ENCODE measurements around the gene APRT.

The APRT gene

DNA sequence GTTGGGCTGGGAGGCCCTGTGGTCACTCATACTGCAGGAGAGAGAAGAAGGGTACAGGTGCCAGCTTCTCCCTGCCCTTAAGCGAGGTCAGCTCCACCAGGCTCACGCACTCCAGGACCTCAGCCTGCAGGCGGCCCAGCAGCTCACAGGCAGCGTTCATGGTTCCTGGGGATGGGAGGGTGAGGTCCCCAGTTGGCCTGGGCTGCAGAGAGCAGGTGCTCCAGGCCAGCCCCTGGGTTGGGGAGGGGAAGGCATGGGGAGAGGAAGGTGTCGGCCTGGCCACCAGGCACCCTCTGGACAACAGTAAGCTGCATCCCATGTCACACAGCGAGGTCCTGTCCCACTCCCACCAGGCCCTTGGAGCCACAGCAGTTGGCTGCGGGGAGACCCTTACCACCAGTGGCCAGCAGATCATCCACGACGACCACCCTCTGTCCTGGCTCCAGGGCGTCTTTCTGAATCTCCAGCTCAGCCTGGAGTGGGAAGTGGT lies 2.0 kb downstream of the APRT start:
- TF ChIP-seq, protein P1, sequence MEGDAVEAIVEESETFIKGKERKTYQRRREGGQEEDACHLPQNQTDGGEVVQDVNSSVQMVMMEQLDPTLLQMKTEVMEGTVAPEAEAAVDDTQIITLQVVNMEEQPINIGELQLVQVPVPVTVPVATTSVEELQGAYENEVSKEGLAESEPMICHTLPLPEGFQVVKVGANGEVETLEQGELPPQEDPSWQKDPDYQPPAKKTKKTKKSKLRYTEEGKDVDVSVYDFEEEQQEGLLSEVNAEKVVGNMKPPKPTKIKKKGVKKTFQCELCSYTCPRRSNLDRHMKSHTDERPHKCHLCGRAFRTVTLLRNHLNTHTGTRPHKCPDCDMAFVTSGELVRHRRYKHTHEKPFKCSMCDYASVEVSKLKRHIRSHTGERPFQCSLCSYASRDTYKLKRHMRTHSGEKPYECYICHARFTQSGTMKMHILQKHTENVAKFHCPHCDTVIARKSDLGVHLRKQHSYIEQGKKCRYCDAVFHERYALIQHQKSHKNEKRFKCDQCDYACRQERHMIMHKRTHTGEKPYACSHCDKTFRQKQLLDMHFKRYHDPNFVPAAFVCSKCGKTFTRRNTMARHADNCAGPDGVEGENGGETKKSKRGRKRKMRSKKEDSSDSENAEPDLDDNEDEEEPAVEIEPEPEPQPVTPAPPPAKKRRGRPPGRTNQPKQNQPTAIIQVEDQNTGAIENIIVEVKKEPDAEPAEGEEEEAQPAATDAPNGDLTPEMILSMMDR (IDR thresholded peaks at IDR 0.05; ENCODE audit: extremely low read depth, missing control alignments): no peak
- DNase-seq (ENCODE audit: low spot score): no peak

DNA sequence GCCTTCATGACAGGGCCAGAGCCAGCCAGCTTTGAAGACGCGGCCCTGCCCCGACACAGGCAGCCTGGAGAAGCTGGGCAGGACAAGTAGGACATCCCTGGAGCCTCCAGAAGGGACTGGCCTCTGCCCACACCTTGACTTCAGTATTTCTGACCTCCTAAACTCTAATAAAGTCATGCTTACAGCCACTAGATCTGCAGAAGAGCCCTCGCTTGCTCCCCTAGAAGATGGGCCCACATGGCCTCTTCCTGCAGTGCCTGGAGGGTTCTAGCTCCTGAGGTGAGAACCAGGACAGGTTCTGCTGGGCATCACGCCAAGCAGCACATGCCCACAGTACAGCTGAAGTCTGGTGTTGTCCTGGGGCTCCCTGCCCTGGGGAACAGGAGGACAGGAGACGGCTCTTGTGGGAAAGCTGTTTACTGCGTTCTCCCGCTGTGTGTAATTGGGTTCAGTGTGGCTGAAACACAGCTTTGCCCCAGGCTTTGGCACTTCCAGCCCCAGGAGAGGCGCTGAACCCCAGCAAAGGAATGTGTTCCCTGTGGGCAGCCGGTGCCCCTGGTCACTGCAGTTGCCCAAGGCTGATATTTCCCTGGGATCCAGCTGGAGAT lies 2.6 kb downstream of the APRT start:
- TF ChIP-seq, protein P1 (IDR thresholded peaks at IDR 0.05; ENCODE audit: extremely low read depth, missing control alignments): no peak
- DNase-seq (ENCODE audit: low spot score): no peak

DNA sequence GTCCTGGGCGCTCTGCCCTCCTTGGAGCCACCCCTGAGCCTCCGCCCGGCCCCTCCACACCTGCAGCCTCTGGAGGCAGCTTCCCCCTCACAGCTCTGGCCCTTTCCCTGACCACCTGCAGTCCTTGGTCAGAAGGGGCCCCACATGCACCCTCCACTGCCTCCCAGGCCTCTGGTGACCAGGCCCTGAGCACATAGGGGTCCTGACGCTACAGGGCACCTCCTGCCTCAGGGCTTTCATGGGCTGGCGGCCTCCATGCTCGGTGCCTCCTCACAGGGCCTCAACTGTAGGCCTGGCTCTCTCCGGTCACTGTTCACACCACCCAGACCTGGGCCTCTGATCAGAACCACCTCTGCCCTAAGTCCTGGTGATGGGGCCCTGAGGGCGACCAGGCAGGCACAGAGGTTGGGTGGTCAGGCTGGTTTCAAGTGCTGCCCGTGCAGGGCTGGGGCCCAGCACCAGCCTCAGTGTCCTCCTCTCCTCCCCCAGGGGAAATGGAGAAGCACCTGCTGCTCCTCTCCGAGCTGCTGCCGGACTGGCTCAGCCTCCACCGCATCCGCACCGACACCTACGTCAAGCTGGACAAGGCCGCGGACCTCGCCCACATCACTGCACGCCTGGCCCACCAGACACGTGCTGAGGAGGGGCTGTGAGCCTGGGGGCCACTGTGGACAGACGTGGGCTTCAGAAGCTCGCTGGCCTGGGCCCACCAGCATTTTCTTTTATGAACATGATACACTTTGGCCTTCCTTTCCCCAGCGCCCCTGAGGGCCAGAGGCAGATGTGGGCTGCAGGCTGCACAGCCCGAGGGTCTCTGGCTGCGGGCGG lies 3.9 kb downstream of the APRT start:
- no peak for DNase-seq (ENCODE audit: low spot score)
- TF ChIP-seq, protein P1 (IDR thresholded peaks at IDR 0.05; ENCODE audit: extremely low read depth, missing control alignments): no peak

DNA sequence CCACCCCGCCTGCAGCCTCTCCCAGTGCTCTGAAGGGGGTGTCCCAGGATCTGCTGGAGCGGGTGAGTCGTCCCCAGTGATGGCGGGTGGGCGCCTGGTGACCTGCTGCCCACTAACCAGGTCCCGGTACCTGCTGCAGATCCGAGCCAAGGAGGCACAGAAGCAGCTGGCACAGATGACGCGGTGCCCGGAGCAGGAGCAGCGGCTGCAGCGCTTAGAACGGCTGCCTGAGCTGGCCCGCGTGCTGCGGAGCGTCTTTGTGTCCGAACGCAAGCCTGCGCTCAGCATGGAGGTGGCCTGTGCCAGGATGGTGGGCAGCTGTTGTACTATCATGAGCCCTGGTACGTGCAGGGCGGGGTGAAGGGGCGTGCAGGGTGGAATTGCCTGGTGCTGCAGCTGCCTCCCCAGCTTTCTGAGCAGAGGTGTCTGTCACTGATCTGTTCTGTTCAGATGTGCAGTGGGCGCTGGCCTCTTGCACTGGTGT lies 4.5 kb downstream of the APRT start:
- no peak for DNase-seq (ENCODE audit: low spot score)
- TF ChIP-seq, protein P1 (IDR thresholded peaks at IDR 0.05; ENCODE audit: extremely low read depth, missing control alignments): no peak

DNA sequence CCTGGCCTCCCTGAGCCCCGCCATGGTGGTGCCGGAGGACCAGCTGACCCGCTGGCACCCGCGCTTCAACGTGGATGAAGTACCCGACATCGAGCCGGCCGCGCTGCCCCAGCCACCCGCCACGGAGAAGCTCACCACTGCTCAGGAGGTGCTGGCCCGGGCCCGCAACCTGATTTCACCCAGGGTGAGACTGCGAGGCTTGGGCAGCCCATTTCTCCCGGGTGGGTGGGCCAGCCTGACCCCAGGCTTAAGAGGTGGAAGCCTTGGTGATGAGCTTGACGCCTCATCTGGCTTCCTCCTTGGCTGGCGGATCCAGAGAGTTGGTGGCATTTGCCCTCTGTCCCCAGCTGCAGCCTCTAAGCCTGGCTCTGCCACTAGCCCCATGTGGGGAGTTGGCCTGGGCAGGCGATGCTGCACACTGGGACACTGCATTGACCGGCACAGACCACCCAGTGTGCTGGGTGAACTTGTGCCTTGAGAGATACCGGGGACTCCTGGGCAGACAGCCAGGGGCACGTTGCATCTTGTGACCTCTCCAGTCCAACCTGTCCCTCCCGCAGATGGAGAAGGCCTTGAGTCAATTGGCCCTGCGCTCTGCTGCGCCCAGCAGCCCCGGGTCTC lies 5.1 kb downstream of the APRT start:
- DNase-seq (ENCODE audit: low spot score): no peak
- TF ChIP-seq, protein P1 (IDR thresholded peaks at IDR 0.05; ENCODE audit: extremely low read depth, missing control alignments): no peak

DNA sequence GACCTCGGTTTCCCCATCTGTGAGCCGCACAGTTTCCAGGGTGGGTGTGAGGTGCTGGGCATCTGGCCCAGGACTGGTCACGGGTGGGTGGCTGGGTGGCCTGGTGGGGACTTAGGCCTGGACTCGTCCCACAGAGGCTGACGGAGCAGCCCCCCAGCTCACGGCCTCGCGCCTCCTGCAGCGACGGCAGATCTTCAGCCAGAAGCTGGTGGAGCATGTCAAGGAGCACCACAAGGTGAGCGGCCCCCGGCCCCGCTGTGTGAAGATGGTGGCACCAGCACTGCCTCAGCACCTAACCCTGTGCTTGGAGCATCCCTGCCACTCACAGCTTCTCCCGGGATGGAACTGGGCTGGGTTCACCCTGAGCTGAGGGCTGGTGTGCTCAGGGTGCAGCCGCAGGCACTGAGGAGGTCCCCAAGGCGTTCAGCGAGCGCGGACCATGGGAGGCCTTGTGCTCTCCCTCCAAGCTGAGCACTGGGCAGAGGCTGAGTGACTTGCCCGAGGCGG lies 5.8 kb downstream of the APRT start:
- DNase-seq (ENCODE audit: low spot score): no peak
- TF ChIP-seq, protein P1 (IDR thresholded peaks at IDR 0.05; ENCODE audit: extremely low read depth, missing control alignments): no peak

DNA sequence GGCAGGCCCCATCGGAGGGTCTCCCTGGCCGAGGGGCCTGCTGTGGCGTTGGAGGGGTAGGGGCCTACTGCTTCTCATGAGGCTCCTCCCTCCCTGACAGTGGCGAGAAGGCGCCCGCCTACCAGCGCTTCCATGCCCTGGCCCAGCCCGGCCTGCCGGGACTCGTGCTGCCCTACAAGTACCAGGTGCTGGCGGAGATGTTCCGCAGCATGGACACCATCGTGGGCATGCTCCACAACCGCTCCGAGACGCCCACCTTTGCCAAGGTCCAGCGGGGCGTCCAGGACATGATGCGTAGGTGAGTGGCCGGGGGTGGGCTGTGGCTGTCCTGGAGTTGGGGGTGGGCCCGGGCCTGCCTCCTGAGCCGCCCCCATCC lies 6.4 kb downstream of the APRT start:
- TF ChIP-seq, protein P1 (IDR thresholded peaks at IDR 0.05; ENCODE audit: extremely low read depth, missing control alignments): no peak
- no peak for DNase-seq (ENCODE audit: low spot score)

Data from GM20000 (cell line).